Adrenal gland (tissue), 12 donors: ENCODE results near the gene EGFLAM. TPM values are rescaled to one million over a fixed set of nuclear protein-coding genes. Genes with fewer than 3 reads are reported as not detected.

Source experiments
- DNase-seq, 7 donors: peaks; one replicate each; pipeline ENCODE4 v3.0.0-alpha.2; 2019 to 2020
- H3K27ac ChIP-seq, 5 donors: fragments of 200-600 bp; sonication (generic) in 4 of 5; 1 replicate in 3 of 5; 2 replicates in 2 of 5; pipeline versions ENCODE4 v1.5.1 to v1.8.0; 2016 to 2020; ENCODE audit warnings: mild to moderate bottlenecking in 1 of 5
- H3K27me3 ChIP-seq: fragments of 200-600 bp; 2 replicates; pipeline ENCODE4 v1.8.0; 2021
- H3K36me3 ChIP-seq, 2 donors: fragments of 200-600 bp; replicated peaks in 1 of 2; 1 replicate in 1 of 2; 2 replicates in 1 of 2; pipeline versions ENCODE4 v1.5.1 to v1.8.0; 2018 to 2022
- H3K4me1 ChIP-seq, 2 donors: fragments of 200-600 bp; replicated peaks in 1 of 2; 1 replicate in 1 of 2; 2 replicates in 1 of 2; pipeline versions ENCODE4 v1.5.1 to v1.8.0; 2018 to 2021
- H3K4me3 ChIP-seq, 4 donors: fragments of 200-600 bp; sonication (generic) in 3 of 4; one replicate each; pipeline ENCODE4 v1.5.1; 2016 to 2018
- H3K9me3 ChIP-seq, 3 donors: fragments of 200-600 bp; sonication (generic) in 1 of 3; replicated peaks in 1 of 3; 1 replicate in 2 of 3; 2 replicates in 1 of 3; pipeline versions ENCODE4 v1.5.1 to v1.8.0; 2016 to 2021
- POLR2A ChIP-seq, 2 donors: fragments of 450-650 bp; IDR thresholded peaks; one replicate each; pipeline ENCODE4 v1.6.1; 2017; ENCODE audit warnings: antibody characterized with exemption in 2 of 2, mild to moderate bottlenecking in 2 of 2, moderate library complexity in 1 of 2
- WGBS, 4 donors: extraction: QIAGEN DNeasy Blood & Tissue Kit in 2 of 4; methylation state at CpG; one replicate each; pipeline versions ENCODE4 v1.1.5 to v1.1.7; 2013 to 2017; 5-methylcytosine and 5-hydroxymethylcytosine counted together
- intact Hi-C, 2 donors: fragments of 100-400 bp; cut with DNase I; formaldehyde crosslinking; loops; one replicate each; pipeline versions ENCODE4 v1.14.1 to v1.15.0; 2022 to 2023
- polyA plus RNA-seq, 3 donors: library from polyadenylated mRNA; stranded (reverse); fragments of 200-250 nt in 2 of 3; fragments of 350-450 nt in 1 of 3; fragmentation: Illumina TruSeq in 1 of 3; extraction: RNeasy Lipid Tissue Mini Kit (QIAGEN cat#74804) in 1 of 3; gene quantifications; one replicate each; pipeline ENCODE4 v1.2.3, GENCODE V29; 2013 to 2014
- total RNA-seq, 9 donors: library from RNA; depleted of rRNA in 4 of 9; stranded (reverse); fragments of >200 nt in 4 of 9; fragments of 120-200 nt in 1 of 9; fragmentation: NEBNext Ultra II Directional in 1 of 9; extraction: Animal tissue kit (Norgen Biotek cat#: 25700) in 1 of 9; gene quantifications; one replicate each; pipeline versions ENCODE4 v1.1.0 to v1.2.4, GENCODE V29; 2013 to 2023
- TF ChIP-seq, protein P1 (sequence below), 6 experiments: fragments of 450-650 bp in 4 of 6; fragments of 200-600 bp in 2 of 6; sonication (generic) in 1 of 6; IDR thresholded peaks; 1 replicate in 5 of 6; 2 replicates in 1 of 6; pipeline versions ENCODE4 v1.5.1 to v1.8.0; 2016 to 2021; ENCODE audit warnings: antibody characterized with exemption in 6 of 6, mild to moderate bottlenecking in 2 of 6, moderate library complexity in 1 of 6
- donor health status: healthy with polysubstance abuse.
- donor health status: Bipolar disorder and iron deficiency.
- donor health status: DM: yes; HTN: yes; CAD: no.
- donor health status: DM: no; HTN: no; CAD: no.
- donor health status: DM: no; HTN: no; CAD: no.
- donor health status: DM: yes; HTN: yes; CAD: no.

Gene EGFLAM
- total and polyA plus RNA-seq, 12 donors: 4.4 to 29.0 (median 16.1) TPM

DNA sequence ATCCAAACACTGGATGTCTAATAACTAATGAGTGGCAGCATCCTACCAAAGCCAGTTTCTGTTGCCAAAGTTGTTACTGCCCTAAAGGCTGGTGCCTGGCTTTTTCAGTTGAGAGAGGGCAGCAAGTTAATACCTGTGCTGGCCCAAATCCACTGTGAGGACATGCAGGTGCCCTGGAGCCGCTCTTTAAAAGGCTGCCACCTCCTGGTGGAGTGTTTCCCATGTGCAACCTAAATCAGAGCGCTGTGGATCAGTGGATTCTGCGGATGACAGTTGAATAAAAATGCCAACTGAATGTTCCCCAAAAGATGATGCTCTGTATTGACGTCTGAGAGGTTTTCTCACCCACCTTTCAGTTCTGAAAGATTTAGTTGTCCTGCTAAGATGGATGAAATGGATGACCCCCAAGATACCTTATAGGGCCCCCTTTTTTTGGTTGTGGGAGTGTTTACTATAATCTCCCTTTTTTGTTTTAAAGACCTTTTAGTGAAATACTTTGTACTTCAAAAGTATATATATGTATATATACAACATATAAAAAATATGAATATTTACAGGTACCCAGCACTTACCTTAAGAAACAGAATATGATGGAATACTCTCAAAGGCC, 146.4 kb downstream of the EGFLAM start:
- Histone ChIP-seq H3K27ac (no peak overlapping the region), H3K4me3 (no peak overlapping the region), H3K4me1 (no peaks in the 10 kb centered on the region), H3K9me3 (no peaks in the 10 kb centered on the region), H3K27me3 (peaks cover 7% of the 10 kb centered on the region), H3K36me3 (no peaks in the 10 kb centered on the region)
- DNase-seq: peak in 1 of 7 donors; percentile 48
- intact Hi-C loops: no loop called here
- 42 to 61% (median 56%) methylated on average over 4 of the region's 4 CpGs for WGBS, 4 donors
- TF ChIP-seq, protein P1, sequence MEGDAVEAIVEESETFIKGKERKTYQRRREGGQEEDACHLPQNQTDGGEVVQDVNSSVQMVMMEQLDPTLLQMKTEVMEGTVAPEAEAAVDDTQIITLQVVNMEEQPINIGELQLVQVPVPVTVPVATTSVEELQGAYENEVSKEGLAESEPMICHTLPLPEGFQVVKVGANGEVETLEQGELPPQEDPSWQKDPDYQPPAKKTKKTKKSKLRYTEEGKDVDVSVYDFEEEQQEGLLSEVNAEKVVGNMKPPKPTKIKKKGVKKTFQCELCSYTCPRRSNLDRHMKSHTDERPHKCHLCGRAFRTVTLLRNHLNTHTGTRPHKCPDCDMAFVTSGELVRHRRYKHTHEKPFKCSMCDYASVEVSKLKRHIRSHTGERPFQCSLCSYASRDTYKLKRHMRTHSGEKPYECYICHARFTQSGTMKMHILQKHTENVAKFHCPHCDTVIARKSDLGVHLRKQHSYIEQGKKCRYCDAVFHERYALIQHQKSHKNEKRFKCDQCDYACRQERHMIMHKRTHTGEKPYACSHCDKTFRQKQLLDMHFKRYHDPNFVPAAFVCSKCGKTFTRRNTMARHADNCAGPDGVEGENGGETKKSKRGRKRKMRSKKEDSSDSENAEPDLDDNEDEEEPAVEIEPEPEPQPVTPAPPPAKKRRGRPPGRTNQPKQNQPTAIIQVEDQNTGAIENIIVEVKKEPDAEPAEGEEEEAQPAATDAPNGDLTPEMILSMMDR (IDR thresholded peaks at IDR 0.05): peak in 2 of 6 experiments; percentile 3 to 13
- no peak for TF ChIP-seq POLR2A (IDR thresholded peaks at IDR 0.05)

DNA sequence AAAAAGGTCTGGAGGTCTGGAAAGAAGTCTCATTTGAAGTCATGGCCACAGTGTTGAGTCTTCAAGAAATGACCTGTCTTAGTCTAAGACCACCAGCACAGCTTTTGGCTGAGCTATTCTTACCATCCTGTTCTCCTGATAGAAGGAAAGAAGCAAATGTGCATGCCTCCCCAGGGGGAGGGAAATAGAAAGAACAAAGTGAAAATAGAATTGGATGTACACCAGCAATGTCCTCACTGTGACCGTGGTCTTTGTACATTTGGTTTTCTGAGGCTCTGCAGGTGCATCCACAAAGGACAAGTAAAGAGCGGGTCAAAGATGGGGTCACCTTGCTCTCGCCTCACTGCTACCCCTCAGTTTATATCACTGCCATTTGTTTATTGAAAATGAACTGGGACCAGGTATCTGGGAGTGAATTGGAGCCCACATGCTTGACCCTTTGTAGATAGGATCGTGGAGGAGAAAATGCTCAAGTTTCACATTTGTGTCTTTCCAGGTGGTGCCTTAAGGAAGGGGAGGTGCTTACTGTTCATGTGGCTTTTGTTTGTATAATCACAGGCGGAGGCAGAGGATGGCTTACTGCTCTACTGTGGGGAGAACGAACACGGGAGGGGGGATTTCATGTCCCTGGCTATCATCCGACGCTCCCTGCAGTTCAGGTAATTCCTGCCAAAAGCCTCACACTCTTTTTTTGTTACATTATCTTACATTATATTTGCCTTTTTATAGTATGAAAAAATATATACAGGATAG, 150.3 kb downstream of the EGFLAM start:
- Histone ChIP-seq H3K27me3 (peaks cover 7% of the 10 kb centered on the region), H3K4me3 (no peak overlapping the region), H3K36me3 (no peaks in the 10 kb centered on the region), H3K9me3 (no peaks in the 10 kb centered on the region), H3K4me1 (no peaks in the 10 kb centered on the region), H3K27ac (no peak overlapping the region)
- no peak for DNase-seq
- 72 to 82% (median 79%) methylated on average over 9 of the region's 9 CpGs for WGBS, 4 donors
- intact Hi-C loops: no loop called here
- TF ChIP-seq POLR2A (IDR thresholded peaks at IDR 0.05): no peak
- TF ChIP-seq, protein P1 (IDR thresholded peaks at IDR 0.05): no peak

DNA sequence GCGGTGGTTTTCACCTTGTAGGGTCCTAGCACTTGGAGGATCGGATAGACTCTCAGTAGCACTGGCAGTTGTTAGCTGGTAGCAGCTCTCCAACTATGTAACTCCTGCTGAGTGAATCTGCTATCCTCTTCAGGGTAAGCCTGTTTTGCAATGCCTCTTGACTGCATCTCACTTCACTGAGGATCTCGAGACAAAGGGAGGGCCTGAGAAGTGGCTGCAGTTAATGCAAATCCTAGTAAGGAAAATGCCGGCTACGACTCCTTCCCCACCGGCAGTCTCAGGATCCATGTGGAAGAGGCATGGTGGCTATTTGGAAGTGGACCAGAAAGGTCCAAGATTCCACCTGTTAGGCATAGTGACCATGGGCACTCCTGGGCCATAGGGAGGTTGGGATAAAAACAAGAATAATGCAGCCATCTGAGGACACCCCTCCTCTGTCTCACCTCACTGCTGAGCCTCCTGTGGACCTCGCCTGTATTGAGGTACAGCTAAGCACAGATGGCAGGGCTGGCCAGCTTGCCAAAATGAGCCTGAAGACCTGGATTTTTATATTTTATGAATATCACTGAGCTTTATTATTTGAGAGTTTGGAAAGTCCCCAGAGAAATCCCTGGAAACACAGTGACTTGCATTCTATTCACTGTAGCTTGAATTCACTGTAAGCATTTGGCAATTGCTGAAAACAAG, 152.1 kb downstream of the EGFLAM start:
- Histone ChIP-seq H3K27ac (no peak overlapping the region), H3K36me3 (no peaks in the 10 kb centered on the region), H3K4me1 (no peaks in the 10 kb centered on the region), H3K4me3 (no peak overlapping the region), H3K9me3 (no peaks in the 10 kb centered on the region), H3K27me3 (peaks cover 3% of the 10 kb centered on the region)
- no peak for DNase-seq
- intact Hi-C loops: no loop called here
- WGBS, 4 donors: 82 to 86% (median 85%) methylated on average over 6 to 7 of the region's 7 CpGs
- no peak for TF ChIP-seq POLR2A (IDR thresholded peaks at IDR 0.05)
- TF ChIP-seq, protein P1 (IDR thresholded peaks at IDR 0.05): no peak

DNA sequence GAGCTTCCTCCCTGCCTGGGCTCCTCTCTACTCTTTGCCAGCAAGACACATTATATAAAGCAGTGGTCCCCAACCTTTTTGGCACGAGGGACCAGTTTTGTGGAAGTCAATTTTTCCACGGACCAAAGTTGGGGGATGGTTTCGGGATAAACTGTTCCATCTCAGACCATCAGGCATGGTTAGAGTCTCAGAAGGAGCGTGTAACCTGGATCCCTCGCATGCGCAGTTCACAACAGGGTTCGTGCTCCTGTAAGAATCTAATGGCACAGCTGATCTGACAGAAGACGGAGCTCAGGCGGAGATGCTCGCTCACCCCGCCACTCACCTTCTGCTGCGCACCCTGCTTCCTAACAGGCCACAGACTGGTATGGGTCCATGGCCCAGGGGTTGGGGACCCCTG, 155.3 kb downstream of the EGFLAM start:
- Histone ChIP-seq H3K4me1 (peaks cover 0 to 4% of the 10 kb centered on the region in 2 donors), H3K36me3 (no peaks in the 10 kb centered on the region), H3K9me3 (no peaks in the 10 kb centered on the region), H3K27ac (no peak overlapping the region), H3K27me3 (peaks cover 3% of the 10 kb centered on the region), H3K4me3 (no peak overlapping the region)
- DNase-seq: peak in 1 of 7 donors; percentile 27
- intact Hi-C loops: no loop called here
- 74 to 86% (median 84%) methylated on average over 12 of the region's 12 CpGs for WGBS, 4 donors
- no peak for TF ChIP-seq POLR2A (IDR thresholded peaks at IDR 0.05)
- TF ChIP-seq, protein P1 (IDR thresholded peaks at IDR 0.05): no peak
